Measurements from ENCODE around the gene MCM3AP.
"Not testable (repeated sequence)": the region's sequence is repeated elsewhere in the genome, so short reads cannot be mapped to it uniquely, and the experiment has no call there.

MCM3AP gene

DNA sequence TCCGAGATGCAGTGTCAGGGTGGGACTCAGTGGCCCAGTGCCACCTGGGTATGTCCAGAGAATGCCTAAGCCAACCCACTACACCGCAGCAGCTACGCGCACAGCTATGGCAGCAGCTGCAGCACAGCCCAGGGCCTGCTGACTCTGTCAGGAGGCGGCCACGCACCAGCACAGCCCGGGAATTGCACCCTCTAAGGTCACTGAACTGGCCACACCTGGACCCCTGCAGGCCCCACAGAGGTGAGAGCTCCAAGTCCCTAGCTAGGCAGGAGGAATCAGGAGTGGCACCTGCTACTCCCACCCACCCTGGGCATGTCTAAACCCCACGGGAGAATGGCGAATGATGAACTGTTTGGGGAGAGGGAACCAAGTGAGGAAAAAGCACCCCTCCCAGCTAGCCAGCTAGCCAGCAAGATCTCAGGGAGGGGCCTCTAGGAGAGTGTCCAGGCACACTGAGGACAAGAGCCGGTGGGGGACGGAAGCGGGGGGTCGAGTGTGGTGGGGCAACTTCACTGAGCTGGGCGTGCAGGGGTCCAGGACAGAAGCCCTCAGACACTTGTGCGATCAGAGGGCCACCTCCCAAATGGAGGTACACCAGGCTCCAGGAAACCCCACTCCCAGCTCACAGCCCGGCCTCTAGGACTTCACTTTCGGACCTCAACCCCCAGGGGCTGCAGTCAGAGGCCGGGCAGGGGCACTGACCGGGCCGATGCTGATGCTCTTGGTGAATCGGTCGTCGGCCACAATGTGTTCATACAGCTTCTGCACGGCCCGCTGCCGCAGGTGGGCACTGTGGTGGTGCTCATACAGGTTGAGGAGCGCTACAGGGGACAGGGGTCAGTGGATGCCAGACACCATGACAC lies 70.7 kb downstream of the MCM3AP start:
- no peak for DNase-seq

- DNase-seq: no peak
These were observed 71.7 kb downstream of the MCM3AP start for GRCh38 chr21:46213620-46214286.

- no peak for DNase-seq
These were observed 72.5 kb downstream of the MCM3AP start for GRCh38 chr21:46212721-46213484.

DNA sequence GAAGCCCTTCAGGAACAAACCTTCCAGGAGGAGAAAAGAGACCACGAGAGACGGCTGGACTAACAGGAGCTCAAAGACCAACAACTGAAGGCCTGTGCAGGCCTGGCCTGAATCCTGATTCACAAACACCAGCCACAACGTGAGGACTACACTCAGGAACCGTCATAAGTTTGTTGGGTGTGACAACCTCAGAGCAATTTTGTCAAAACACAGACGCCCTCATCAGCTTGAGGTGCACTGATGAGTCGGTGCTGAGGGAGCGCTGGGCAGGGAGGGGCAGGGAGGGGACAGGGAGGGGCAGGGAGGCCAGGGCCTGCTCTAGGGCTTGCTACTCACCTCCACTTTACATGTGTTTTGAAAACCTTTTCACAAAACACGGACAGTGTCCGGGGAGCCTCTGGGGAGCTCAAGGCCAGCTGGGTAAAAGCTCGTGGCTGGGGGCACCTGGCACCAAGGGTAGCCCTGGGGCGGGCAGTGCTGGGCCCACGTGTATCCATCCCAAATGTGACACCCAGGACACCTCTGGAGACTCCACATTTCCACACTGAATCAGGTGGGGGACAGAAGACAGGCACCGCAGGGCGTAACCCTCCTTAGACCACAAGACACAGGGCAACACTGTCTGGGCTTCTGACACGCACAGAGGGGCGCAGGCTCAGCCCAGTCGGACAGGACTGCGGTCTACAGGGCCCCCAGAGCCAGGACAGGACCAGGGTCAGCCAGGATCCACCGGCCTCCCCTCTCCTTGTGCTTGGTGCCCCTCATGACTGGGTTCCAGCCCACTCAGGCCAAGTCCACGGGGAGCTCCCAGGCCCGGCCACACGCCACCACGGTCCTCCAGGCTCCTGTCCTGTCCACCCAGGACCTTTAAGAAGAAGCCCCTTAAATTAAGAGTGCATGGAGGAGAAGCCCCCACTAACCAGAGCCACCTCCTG lies 73.4 kb downstream of the MCM3AP start:
- DNase-seq: no peak

DNA sequence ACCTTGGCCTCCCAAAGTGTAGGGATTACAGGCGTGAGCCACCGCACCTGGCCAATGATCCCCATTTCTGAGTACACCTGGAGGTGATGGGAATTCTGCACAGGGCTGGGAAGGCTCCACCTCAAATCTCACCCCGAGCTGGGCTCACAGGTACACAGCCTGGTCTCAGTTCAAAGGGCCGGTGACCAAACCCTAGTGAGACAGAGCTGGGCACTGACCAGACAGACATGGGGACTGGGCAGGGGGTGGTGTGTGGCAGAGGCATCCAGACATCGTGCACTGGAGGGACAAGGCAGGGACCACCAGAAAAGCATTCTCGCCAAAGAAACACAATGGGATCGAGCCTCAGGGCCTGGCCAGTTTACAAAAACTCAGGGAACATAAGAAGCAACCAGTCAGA lies 74.0 kb downstream of the MCM3AP start:
- no peak for DNase-seq

DNA sequence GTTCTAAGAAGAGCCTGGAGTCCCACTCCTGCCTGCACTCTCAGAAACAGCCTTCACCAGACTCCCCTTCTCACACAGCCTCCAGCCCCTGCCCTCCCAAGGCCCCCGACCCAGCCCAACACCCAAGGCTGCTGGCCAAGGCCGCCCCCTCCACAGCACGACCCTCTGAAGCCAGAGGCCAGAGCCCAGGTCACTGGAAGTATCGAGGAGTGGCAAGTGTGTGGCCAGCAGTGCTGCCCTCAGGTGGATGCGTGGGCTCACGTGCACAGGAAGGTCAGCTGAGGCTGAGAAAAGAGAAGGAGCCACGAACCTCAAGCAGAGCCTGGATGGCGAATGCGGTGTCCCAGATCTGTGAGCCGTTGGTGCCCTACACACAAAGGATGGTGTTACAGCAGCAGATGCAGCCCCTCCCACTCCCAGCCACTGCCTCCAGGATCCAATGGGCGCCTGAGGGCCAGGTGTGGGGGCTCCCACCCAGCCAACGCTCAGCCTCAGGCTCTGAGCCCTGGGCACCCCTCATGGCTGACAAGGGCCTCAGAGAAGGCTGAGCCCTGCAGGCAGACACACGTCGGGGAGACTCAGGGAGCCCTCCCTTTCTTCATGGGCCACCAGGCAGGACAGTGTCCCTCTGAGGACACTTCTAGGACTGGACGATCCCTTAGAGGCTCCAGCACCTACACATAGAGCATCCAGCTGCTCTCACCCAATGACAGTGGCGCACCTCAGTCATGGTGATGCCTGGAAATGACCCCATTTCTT lies 74.9 kb downstream of the MCM3AP start:
- DNase-seq: no peak

- DNase-seq: no peak
These were observed 76.4 kb downstream of the MCM3AP start for GRCh38 chr21:46208761-46209721.

DNA sequence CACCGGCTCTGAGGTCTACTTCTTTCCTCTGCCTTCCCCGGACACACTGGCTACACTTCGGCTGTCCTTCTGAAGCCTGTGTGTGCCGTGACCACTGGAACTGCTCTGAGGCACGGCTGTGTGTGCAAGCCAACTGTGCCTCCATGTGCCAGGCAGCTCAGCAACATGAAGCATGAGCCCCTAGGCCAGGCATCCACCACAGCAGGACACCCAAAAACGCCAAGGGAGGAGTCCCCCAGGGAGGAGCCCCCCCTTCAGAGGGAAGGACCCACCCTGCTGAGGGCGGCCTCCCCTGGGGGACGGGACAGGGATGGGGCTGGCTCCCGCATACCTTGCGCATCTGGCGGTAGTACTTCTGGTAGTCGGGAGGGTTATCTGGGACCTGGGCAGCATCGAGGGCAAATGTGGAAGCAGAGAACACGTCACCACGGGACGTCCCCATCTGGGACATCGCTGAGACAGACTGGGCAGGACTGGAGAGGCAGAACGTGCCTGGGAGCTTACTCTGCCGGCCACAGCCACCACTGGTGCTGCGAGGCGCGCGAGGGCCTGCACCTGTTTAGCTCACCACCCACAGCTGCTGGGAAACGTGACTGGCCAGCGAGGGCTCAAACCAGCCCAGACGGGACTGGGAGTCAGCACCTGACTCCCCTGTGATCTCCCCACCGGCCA lies 77.4 kb downstream of the MCM3AP start:
- no peak for DNase-seq

- DNase-seq: no peak
These were observed 78.1 kb downstream of the MCM3AP start for GRCh38 chr21:46207006-46207919.

- DNase-seq: no peak
These were observed 79.0 kb downstream of the MCM3AP start for GRCh38 chr21:46206163-46207005.

DNA sequence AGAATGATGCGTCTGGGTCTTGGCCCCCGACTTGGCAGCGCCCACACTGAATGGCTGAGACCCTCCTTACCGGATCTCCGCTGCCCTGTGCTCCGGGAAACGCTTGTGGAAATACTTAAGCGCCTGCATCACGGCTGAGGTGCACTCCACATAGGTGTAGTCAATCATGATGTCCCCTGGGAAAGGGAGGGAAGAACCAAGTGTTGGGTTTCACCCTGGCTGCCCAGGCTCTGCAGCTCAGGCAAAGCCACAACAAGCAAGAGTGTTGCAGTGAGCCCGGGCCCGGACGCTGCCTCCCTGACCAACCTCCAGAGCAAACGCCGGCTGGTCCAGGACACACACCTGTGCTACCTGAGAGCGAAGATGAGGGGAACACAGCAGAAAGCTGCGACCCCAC lies 79.6 kb downstream of the MCM3AP start:
- DNase-seq: no peak

DNA sequence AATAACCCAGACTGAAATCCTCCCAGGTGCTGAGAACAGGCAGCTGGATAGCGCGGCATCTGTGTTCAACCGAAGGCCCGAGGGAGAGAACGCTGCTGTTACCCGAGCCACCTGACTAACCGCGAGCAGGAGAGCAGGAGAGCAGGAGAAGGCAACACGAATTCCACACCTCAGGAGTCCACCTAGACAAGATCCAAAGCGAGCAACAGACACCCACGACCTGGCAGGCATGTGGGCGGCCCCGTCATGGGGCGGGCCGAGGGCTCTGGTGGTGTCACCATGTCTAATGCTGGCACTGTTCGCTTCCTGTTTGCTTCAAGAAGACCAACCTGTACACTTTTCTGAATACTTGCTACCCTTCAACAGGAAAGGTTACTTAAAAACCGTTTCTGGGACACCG lies 80.2 kb downstream of the MCM3AP start:
- DNase-seq: no peak

- DNase-seq: no peak
These were observed 82.2 kb downstream of the MCM3AP start for GRCh38 chr21:46203203-46203600.

DNA sequence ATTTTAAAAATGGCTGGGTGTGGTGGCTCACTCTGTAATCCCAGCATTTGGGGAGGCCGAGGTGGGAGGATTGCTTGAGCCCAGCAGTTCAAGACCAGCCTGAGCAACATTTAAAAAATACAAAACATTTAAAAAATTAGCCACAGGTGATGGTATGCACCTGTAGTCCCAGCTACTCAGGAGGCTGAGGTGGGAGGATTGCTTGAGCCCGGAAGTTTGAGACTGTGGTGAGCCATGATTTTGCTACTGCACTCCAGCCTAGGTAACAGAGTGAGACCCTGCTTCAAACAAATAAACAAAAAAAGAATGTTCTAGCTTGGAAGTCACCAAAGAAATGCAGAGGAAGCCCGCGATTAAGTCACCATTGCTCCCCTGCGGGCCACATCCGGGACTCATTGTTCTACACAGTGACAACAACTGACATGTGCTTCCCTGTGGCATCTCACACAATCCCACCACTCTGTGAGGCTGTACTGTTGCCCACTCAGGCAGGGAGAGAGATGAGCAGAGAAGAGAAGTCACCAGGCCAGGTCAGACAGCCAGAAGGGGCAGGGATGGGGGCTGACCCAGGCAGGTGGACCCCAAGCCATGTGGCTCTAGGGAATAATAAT lies 82.7 kb downstream of the MCM3AP start:
- no peak for DNase-seq

GRCh38 chr21:46200877-46201803 lies 84.3 kb downstream of the MCM3AP start:
- DNase-seq: not testable (repeated sequence)
